GM23338 (cell line): ENCODE results near the gene KDM4B.
A peak's percentile ranks its signal among the peaks of the same experiment; 100 is the strongest.

Experiments used
- CREB1 ChIP-seq: fragments of 250-450 bp; sonication (Bioruptor Pico); IDR thresholded peaks from 2 replicates; pipeline ENCODE4 v1.5.0; 2020; ENCODE audit warnings: low read depth, mild to moderate bottlenecking, moderate library complexity
- EZH2 ChIP-seq: fragments of 200-600 bp; sonication (generic); IDR thresholded peaks from one replicate; pipeline ENCODE4 v1.8.0; 2017; ENCODE audit warnings: antibody characterized with exemption, mild to moderate bottlenecking, low read depth; ENCODE audit not compliant: unreplicated experiment
- JUNB ChIP-seq: IDR thresholded peaks from one replicate; pipeline ENCODE4 v1.6.1; 2016; ENCODE audit warnings: antibody characterized with exemption; ENCODE audit not compliant: unreplicated experiment
- POLR2AphosphoS5 ChIP-seq: IDR thresholded peaks from 2 replicates; pipeline ENCODE4 v1.6.1; 2016; ENCODE audit warnings: antibody characterized with exemption, low read depth
- ZNF114 ChIP-seq: fragments of 250-450 bp; sonication (Bioruptor Pico); IDR thresholded peaks from 2 replicates; pipeline ENCODE4 v1.5.0; 2020; ENCODE audit warnings: mild to moderate bottlenecking, moderate library complexity
- TF ChIP-seq, protein P1 (sequence below), 2 experiments: fragments of 200-600 bp in 1 of 2; sonication (generic) in 1 of 2; conservative IDR thresholded peaks; 2 replicates each; pipeline versions ENCODE4 v1.5.1 to v1.6.1; 2016 to 2017; ENCODE audit warnings: antibody characterized with exemption in 2 of 2, low read depth in 2 of 2, mild to moderate bottlenecking in 2 of 2, moderate library complexity in 1 of 2
- TF ChIP-seq, protein P2 (sequence below): IDR thresholded peaks from one replicate; pipeline ENCODE4 v1.6.1; 2018; ENCODE audit warnings: antibody characterized with exemption; ENCODE audit not compliant: unreplicated experiment

DNA sequence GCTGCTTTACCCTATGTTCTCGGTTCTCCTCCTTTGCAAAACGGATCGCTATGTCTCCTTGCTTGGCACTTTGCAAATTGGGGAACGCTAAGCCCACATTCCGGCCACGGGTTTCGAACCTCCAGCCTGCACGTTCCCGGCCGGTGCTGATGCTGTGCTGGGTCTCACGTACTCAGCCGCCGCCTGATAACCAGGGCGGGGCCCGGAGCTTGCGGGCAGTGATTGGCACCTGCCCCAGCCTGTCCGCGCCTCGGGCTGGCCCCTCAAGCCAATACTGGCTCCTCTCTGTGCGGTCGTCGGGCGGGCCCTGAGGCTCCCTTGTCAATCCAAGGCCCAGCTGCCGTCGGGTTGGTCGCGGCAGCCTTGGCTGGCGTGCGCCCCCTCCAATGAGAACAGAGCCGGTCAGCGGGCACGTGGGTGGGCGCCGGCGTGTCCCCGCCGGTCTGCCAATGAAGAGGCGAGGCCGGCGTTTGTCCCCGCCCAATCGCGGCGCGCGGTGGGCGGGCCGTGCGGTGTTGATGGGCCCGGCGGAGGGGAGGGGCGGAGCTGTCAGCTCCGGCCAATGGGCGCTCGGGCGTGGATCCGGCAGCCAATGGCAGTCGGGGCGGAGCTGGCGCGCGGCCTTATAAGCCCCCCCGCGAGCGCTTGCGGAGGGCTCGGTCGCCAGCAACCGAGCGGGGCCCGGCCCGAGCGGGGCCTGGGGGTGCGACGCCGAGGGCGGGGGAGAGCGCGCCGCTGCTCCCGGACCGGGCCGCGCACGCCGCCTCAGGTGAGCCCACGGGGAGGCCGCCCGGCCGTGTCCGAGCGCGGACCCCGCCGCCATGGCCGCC lies at the start of gene KDM4B:
- TF ChIP-seq, protein P1, sequence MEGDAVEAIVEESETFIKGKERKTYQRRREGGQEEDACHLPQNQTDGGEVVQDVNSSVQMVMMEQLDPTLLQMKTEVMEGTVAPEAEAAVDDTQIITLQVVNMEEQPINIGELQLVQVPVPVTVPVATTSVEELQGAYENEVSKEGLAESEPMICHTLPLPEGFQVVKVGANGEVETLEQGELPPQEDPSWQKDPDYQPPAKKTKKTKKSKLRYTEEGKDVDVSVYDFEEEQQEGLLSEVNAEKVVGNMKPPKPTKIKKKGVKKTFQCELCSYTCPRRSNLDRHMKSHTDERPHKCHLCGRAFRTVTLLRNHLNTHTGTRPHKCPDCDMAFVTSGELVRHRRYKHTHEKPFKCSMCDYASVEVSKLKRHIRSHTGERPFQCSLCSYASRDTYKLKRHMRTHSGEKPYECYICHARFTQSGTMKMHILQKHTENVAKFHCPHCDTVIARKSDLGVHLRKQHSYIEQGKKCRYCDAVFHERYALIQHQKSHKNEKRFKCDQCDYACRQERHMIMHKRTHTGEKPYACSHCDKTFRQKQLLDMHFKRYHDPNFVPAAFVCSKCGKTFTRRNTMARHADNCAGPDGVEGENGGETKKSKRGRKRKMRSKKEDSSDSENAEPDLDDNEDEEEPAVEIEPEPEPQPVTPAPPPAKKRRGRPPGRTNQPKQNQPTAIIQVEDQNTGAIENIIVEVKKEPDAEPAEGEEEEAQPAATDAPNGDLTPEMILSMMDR (conservative IDR thresholded peaks at IDR 0.05; ENCODE audit: low read depth in 2 of 2) = no peak
- TF ChIP-seq POLR2AphosphoS5 (peak; percentile 63), ZNF114 (no peak), EZH2 (no peak), CREB1 (CRISPR knock-in tag) (peak; percentile 93), JUNB (no peak)
- TF ChIP-seq, protein P2, sequence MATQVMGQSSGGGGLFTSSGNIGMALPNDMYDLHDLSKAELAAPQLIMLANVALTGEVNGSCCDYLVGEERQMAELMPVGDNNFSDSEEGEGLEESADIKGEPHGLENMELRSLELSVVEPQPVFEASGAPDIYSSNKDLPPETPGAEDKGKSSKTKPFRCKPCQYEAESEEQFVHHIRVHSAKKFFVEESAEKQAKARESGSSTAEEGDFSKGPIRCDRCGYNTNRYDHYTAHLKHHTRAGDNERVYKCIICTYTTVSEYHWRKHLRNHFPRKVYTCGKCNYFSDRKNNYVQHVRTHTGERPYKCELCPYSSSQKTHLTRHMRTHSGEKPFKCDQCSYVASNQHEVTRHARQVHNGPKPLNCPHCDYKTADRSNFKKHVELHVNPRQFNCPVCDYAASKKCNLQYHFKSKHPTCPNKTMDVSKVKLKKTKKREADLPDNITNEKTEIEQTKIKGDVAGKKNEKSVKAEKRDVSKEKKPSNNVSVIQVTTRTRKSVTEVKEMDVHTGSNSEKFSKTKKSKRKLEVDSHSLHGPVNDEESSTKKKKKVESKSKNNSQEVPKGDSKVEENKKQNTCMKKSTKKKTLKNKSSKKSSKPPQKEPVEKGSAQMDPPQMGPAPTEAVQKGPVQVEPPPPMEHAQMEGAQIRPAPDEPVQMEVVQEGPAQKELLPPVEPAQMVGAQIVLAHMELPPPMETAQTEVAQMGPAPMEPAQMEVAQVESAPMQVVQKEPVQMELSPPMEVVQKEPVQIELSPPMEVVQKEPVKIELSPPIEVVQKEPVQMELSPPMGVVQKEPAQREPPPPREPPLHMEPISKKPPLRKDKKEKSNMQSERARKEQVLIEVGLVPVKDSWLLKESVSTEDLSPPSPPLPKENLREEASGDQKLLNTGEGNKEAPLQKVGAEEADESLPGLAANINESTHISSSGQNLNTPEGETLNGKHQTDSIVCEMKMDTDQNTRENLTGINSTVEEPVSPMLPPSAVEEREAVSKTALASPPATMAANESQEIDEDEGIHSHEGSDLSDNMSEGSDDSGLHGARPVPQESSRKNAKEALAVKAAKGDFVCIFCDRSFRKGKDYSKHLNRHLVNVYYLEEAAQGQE = no peak
